HG03442 (cell line): Measurements from ENCODE around the gene COL4A3.

Source experiments
- ATAC-seq: cut with Tn5 transposase; IDR thresholded peaks from one replicate; pipeline ENCODE4 v1.9.1; 2021; ENCODE audit warnings: mild to moderate bottlenecking, moderate library complexity; ENCODE audit not compliant: unreplicated experiment

Gene COL4A3

DNA sequence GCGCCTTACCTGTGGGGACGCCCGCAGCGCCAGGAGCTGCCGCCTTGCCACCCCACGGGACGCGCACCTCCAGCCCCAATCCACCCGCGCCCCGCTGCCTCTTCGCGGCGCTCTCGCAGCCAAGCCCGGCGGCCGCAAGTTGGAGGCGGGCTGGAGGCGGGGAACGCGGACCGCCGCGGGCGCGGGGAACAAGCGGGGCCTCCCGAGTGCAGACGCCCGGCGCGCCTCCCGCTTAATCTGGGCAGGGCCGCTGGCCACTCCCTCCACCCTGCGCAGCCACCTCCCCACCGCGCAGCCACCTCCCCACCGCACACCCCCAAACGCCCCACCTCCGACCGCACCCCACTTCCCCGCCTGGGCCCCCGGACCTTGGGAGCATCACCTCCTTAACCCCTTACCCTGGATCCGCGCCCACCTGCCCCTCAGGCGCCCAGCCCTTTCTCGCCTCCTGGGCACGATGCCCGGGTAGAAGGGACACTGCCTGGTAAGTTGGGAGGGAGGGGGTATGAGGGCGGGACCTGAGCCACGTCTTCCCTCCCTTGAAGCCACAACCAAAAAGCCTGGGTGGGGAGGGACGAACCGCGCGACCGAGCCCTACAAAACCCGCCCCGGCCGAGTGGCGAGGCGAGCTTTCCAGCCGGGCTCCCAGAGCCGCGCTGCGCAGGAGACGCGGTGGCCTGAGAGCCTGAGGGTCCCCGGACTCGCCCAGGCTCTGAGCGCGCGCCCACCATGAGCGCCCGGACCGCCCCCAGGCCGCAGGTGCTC lies at the start of gene COL4A3, which contains the start of gene COL4A4:
COL4A3 (plus strand) TSS at position 627 of the 765 bp plus-strand sequence; CDS start at position 730, 103 bp downstream.
COL4A4 (minus strand) TSS at position 208 of the 765 bp plus-strand sequence. CDS start 16,722 bp downstream, outside the sequence.
- ATAC-seq = peak; percentile 51

DNA sequence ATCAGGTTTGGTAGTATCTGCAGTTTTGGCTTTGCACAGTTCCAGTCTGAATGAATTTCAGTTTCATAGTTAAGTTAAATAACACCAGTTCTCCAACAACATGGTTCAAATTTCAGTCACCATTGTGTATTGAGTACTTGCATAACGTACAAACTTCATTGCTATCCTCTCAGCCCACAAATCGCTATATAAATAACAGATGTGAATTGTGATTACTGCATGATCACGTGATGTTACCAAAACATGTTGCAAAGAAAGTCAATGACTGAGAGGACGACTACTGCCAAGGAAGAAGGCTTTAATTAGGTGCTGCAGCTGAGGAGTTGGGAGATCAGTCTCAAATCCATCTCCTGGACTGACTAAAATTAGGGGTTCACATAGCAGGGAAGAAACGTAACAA lies 48.7 kb upstream of the COL4A3 start:
- no peak for ATAC-seq

DNA sequence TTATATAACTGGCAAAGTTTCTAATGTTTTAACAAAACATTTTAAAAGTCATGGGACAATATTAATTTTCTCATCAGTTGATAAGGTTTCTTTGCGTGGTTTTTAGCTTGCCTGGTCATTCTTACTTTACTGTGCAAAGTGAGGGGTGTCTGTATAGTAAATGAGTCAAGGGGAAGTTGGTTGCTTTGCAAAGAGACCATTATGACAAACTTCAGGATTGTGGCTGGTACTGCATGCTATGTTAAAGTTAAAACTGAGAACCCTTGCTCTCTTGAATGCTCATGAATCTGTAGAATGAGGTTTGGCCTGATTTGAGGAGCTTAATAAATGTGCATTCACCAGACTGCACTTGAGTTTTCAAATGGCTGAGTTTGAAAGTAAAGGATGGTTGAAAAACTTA lies 47.4 kb upstream of the COL4A3 start:
- ATAC-seq = peak; percentile 83

DNA sequence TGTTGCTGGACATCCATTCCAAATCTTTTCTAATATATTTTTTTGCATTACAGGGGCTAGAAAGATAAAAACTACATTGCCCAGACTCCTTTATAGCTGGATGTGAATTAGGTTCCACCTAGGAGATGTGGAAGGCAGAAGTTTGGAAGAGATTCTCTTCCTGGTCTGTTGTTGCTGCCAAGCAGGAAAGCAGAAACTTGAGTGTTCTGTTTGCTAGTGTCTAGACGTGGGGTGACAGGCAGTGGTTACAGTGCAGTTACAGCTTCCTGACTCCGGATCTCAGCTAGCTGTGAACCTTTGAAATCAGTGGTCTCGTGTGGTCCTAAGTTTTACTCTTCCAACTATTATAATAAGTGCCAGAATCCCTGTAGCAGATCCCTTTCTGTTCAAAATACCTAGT lies 46.6 kb upstream of the COL4A3 start:
- no peak for ATAC-seq

DNA sequence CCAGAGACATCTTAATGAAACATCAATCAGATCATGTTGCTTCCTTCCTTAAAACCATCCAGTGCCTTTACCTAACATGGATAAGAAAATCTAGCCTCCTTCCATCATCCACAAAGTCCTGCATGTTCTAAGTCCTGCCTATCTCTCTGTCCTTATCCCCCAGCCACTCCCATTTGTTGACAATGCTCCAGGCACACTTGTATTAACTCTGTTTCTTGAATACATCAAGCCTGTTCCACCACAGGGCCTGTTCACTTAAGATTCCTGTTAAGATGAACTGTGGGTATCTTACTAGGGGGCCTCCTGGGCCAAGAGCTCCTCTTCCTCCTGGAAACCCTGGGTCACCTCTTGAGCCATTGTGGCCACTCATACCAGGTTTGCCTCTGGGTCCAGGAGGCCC lies 46.1 kb upstream of the COL4A3 start:
- ATAC-seq = no peak

DNA sequence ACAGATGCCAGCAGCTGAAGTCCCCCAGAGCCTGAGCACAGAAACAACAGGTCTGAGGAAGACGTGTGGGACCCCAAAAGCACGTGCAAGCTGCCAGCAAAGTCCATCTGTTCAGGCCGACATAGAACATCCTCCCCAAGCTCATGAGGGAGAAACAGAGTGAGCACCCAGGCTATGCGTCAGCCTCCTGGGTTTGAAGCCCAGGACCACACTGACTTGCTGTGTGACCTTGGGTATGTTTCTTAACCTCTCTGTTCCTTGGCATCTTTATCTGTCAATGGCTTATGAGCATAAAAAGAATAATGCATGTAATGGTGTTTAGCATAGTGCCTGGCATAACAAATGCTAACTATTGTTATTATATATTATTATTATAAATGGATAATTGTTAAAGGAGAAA lies 40.7 kb upstream of the COL4A3 start:
- ATAC-seq = no peak

DNA sequence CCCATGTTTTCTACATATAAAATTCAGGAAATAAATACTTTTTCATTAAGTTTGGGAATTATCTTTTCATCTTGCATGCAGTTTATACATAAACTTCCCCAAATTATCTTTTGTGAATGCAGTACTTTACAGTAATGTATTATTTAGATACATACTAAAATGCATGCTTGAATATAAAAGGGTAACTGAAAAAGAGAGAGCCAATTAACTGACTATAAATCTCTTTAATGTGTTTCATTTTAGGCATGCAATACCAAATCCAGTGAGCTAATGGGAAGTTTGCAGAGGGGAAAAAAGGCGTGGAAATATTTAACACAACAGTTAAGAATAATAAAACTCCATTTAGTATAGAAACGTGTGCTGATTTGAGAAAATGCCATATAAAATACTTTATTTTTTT lies 39.6 kb upstream of the COL4A3 start:
- no peak for ATAC-seq

DNA sequence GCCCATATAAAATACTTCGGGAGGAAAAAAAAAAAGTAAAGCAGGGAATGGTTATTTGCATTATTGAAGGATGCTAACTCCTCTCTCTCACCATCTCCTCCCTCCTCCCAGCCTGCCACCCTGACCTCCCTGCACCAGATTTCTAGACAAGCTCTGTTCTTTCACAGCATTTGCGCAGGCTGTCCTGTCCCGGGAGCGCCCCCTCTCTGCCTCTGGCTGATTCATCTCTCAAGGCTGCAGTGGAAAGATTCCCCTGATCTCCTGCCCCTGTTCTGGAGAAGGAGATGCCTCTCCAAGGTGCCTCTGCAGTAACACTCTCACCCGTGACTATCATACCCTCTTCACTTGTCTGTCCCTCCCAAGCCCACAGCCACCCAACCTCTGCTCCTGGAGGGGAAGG lies 38.9 kb upstream of the COL4A3 start:
- ATAC-seq = no peak

DNA sequence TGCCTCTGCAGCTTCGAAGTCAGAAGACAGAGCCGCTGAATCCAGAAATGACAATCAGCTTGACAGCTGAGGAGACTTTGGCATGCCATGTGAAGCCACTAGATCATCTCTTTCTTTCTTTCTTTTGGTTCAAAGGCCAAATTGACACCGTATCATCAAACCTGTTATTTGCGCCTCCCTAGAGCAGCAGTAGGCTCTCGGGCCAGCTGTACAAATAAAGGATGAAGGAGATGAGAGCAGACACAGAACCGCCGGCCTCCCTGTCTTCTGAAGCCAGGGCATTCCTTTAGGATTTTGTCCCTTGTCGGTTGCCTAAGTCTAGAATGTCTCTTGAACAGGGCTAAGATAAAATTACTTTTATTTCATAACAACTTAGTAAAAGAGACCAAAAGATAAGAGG lies 37.2 kb upstream of the COL4A3 start:
- no peak for ATAC-seq

DNA sequence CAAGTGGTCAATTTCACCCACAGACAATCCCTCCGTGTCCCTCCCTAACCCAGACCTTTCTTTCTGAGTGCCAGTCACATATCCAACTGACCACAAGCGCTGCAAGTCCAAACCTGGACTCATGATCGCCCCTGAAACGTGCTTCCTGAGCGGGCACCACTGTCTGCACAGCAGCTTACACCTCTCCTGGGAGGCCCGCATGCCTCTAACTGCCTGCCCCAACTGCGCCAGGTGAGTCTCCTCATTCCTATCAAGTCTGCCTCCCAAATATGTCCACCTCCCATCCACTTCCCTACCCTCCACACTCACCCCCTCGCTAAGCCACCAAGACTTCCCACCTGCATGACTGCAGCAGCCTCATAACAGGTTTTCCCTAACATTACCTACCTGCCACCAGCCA lies 33.8 kb upstream of the COL4A3 start:
- ATAC-seq = no peak

DNA sequence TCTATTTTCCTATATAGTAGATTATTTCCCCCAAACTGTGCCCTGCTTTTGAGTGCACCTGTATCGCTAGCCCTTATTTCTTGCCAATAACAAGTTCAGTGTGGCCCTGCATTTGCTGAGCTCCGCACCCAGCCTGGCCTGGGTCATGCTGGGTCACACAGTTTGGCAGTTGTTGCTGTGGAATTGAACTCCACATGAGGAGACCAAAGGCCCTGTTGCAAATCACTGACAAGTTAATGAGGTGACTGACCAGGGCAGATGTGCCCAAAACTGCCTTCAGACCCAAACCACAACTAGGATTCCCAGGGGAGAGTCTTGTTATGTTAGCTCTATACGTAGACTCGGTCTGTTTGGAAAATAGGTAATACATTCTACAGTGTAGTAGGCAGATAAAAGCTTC lies 31.4 kb upstream of the COL4A3 start:
- no peak for ATAC-seq

DNA sequence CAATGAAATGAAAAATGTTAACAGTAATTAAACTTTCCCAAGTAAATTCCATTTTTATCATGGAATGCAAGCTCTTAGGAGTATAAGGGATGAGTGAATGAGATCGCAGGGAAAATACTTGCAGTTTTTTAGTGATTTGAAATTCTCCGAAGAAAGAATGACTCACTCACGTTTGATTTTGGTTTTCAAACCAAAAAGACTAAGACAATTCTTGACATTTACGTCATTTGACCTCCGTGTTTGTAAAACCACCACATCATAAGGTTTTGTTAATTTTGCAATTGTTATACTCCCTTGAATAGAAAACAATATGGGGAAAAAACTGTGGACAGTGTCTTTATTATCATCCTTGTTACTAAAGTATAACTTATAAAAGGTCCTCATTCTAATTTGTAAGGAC lies 29.8 kb upstream of the COL4A3 start:
- ATAC-seq = no peak

DNA sequence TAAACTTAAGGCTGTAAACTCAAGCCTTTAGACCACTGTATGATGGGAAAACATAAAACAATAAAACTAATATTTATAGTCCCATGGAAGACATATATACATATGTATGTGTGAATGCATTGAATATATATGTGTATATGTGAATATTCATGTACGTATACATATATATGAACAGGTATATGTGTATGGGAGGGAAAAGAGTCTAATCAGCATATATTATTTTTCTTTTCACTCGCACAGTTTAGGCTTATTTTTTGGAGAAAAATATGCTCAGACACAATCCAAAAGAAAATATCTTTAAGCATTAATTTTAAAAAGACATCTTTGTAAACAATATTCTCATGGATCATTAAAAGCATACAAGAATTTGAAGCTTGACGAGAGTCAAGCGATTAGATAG lies 23.1 kb upstream of the COL4A3 start:
- ATAC-seq = no peak

DNA sequence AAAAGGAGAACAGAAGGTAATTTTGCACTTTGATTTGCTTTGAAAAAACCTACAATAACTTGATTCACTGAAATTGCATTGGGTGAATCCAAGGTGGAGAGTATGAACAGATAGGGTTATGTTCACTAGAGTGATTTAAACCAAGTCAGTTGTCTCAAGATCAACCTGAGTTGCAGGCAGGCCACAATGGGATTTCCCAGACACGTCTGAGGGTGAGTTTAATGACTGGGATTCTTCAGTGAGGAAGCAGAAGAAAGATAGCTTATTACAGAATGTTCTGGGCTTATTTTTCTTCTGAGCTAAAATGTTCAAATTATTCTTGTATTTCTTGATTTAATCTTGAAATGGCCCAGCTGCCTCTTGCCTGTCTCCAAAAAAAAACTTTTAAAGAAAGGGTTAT lies 20.5 kb upstream of the COL4A3 start:
- no peak for ATAC-seq

DNA sequence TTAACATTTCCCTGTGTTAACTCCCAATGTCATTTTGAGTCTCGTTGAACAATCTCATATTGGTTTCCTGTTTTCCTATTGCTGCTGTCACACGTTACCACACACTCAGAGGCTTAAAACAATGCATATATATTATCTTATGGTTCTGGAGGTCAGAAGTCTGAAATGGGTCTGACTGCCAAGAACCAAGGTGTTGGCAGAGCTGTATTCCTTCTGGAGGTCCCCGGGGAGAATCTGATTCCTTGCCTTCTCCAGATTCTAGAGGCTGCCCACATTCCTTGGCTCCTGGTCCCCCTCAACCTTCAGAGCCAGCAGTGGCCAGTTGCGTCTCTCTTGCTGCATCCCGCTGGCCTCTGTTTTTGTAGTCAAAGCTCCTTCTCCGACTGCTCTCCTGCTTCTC lies 18.0 kb upstream of the COL4A3 start:
- ATAC-seq = no peak

DNA sequence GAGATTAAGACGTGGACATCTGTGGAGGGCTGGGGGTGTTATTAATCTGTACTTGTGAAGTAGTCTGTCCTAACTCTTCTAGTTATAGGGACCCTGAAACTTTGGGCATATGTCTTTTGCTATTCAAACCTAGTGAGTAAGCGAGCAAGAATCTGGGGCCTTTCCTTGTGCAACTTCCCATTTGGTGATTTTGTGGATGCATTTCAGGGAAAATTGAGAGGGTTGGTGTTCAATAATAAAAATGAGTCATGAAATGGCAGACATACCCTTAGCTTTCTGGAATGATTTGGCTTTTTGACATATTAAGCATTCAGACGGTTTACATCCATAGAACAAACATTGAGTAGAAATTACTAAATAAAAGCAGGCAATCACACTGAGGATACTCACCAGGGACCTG lies 17.4 kb upstream of the COL4A3 start:
- ATAC-seq = no peak

DNA sequence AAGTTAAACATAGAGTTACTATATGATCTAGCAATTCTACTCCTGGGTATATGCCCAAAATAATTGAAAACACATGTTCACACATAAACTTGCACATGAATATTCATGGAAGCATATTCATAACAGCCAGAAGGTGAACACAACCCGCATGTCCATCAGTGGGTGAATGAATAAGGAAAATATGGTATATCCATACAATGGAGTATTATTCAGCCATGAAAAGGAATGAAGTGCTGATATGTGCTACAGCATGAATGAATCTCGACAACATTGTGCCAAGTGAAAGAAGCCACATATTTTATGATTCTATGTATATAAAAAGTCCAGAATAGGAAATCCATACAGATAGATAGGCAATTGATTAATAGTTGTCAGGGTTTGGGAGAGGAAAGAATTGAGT lies 16.3 kb upstream of the COL4A3 start:
- no peak for ATAC-seq

DNA sequence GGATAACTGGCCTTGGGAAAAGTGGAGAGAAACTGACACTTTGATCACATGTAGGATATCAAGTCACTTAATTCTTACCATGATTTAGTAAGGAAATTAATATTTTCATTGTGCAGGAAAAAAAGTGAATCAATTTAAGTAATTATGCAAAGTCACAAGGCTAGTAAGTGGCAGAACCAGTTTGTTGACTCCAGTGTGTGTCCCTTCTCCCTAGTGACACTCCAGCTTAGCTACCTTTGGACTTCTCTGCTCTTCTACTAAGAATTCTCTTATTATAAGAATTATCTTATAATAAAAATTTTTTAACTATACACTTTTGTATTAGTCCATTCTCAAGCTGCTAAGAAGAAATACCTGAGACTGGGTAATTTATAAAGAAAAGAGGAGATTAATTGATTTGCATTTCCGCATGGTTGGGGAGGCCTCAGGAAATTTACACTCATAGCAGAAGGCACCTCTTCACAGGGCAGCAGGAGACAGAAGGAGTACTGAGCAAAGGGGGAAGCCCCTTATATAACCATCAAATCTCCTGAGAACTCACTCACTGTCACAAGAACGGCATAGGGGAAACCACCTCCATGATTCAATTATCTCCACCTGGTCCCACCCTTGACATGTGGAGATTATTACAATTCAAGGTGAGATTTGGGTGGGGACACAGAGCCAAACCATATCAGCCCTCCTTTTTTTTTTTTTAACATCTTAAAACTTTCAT lies 14.0 kb upstream of the COL4A3 start:
- ATAC-seq = no peak

DNA sequence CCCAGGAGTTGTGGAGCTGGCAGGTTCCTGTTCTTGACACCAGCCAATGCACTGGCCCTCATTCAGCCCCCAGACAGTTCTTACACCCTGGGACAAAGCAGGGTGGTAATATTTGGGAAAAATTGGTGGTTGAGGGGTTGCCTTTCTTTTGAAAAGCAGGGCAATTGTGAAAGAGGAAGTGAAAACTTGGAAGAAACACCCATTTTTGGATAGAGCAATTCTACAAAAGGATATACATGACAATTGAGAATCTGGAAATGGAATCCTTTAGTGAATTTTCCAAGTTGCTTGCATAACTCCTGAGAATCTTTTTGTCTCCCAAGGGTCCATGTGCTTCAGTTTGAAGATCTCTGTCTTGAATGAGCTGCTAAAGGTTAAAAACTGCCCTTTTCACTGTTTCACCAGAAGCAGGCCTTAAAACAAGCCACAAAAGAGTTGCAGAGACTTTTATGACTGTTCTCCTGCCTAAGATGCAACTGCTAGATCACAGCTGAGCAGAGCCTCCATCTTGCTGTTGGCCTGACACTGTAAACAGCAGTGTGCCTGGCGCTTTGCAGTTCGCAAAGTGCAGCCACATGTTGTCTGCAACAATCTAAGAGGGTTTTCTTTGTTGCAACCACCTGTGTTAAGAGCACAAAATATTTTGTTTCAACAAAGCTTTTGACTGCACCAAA lies 12.2 kb upstream of the COL4A3 start:
- peak; percentile 46 for ATAC-seq

DNA sequence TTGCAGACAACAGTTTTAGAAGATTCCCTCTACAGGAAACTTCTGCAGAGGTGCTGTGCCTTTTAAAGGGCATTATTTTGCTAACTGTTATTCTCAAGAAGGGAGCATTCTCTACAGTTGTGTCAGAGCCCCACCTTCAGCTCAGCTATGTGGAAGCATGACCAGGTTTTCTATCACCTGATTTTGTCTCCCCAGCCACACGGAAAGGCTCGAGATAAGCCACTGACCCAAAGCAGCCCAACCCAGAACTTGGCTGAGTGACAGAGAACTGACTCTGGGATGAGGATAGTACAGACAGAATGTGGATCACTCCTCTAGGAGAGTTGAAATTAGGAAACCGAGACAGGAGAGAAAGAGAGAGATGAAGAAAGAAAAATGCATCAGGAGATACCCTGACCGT lies 11.1 kb upstream of the COL4A3 start:
- ATAC-seq = no peak

DNA sequence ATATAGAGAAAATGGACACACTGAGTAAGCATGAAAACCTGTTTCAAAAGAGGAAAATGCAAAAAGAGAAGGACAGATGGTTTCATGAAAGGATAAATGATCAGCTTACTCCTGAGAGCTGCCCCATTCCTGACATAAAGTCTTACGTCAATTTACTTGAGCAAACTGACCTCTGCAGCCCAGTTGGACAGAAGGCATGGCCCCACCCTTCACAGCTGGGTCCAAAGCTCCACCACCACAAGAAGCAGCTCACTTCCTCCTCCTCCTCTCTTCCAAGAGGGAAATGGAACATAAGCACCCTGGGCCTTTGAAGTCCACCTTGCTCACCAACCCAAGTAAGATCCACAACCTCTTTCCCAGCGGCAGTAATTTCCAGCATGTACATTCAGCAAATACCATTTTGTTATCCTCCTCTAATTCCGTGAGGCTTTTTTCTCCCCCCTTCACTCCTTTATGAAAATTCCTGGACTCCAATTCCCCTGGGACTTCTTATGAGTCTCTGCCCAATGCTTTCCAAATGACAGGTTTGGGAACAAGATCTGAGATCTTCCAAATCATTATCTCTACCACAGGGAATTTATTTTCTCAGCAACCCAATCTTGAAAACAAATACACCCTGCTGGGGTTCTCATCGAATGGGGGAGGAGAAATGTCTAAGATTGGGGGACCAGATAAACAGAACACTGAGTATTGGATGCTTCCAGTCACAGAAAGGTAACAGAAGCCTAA lies 10.5 kb upstream of the COL4A3 start:
- ATAC-seq = no peak
